HL-60 (cell line): ENCODE measurements around the gene MIPOL1.

Experiments used
- REST ChIP-seq: IDR thresholded peaks from 2 replicates; pipeline ENCODE4 v1.6.1; 2012; ENCODE audit warnings: low read depth; ENCODE audit not compliant: insufficient replicate concordance
- TF ChIP-seq, protein P1 (sequence below): IDR thresholded peaks from one replicate; pipeline ENCODE4 v1.5.1; 2011; ENCODE audit warnings: low read length, control low read depth, inconsistent platforms; ENCODE audit not compliant: insufficient read depth

GRCh38 chr14:37376944-37377609, 179.3 kb downstream of the MIPOL1 start:
- TF ChIP-seq, protein P1, sequence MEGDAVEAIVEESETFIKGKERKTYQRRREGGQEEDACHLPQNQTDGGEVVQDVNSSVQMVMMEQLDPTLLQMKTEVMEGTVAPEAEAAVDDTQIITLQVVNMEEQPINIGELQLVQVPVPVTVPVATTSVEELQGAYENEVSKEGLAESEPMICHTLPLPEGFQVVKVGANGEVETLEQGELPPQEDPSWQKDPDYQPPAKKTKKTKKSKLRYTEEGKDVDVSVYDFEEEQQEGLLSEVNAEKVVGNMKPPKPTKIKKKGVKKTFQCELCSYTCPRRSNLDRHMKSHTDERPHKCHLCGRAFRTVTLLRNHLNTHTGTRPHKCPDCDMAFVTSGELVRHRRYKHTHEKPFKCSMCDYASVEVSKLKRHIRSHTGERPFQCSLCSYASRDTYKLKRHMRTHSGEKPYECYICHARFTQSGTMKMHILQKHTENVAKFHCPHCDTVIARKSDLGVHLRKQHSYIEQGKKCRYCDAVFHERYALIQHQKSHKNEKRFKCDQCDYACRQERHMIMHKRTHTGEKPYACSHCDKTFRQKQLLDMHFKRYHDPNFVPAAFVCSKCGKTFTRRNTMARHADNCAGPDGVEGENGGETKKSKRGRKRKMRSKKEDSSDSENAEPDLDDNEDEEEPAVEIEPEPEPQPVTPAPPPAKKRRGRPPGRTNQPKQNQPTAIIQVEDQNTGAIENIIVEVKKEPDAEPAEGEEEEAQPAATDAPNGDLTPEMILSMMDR, result no peak
- no peak for TF ChIP-seq REST
